Measurements from ENCODE around the gene AHDC1. TPM values are rescaled to one million over a fixed set of nuclear protein-coding genes. Genes with fewer than 3 reads are reported as not detected.

The AHDC1 gene
- polyA plus RNA-seq, 1 donor (not counting 4 experiments of a cell fraction or from before 2014, with no cell fraction given): 4.2 TPM

DNA sequence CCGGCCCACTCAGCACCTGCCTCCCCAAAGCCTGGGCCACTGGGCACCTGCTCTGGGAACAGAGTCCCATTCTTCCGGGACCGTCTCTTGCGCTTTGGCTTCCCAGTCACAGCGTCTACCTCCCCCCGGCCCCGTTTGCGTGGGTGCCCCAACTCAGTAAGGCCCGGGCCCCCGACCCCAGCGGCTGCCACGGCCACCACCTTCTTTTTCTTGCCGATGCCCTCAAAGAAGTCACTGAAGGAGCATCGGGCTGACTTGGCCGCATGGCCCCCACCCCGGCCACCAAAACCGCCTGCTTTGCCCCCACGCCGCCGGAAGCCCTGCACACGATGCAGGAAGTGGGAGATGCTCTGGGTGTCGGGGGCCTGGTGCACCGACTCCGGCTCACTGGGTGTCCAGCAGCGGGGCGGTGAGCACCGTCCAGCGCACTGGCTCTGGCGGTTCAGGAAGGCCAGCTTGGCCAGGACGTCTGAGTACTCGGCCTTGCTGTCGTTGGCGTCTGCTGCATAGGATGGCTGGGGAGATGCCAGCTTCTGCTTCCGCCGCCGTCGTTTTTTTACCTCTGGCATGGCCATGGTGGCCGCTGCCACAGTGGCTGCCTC is 54.0 kb downstream of the AHDC1 start:
- Histone ChIP-seq H3K27ac (ENCODE audit: control insufficient read depth, insufficient read depth, low read length) (no peak overlapping the region), H3K27me3 (ENCODE audit: control insufficient read depth, extremely low read depth, insufficient read depth, low read length) (no peaks in the 10 kb centered on the region), H4K20me1 (ENCODE audit: control insufficient read depth, extremely low read depth, insufficient read depth, low read length) (no peaks in the 10 kb centered on the region), H3K4me1 (ENCODE audit: control insufficient read depth, extremely low read depth, insufficient read depth, low read length) (no peaks in the 10 kb centered on the region), H3K9me3 (ENCODE audit: control insufficient read depth, low read depth, low read length) (no peaks in the 10 kb centered on the region), H3K9ac (ENCODE audit: control insufficient read depth, extremely low read depth, insufficient read depth, low read length) (no peak overlapping the region), H3K4me3 (ENCODE audit: control insufficient read depth in 2 of 3, extremely low read depth in 1 of 3, insufficient read depth in 2 of 3, low read depth in 1 of 3, low read length in 3 of 3) (no peak overlapping the region), H3K4me2 (ENCODE audit: control insufficient read depth, extremely low read depth, insufficient read depth, low read depth, low read length) (no peak overlapping the region), H3K9me1 (ENCODE audit: control insufficient read depth, extremely low read depth, insufficient read depth, low read length) (no peaks in the 10 kb centered on the region), H2AFZ (ENCODE audit: control insufficient read depth, low read length) (no peak overlapping the region), H3K36me3 (ENCODE audit: control insufficient read depth in 2 of 2, extremely low read depth in 1 of 2, insufficient read depth in 2 of 2, low read length in 2 of 2) (peaks cover 24 to 28% of the 10 kb centered on the region in 2 experiments), H3K79me2 (ENCODE audit: control insufficient read depth, insufficient read depth, low read length) (peaks cover 2% of the 10 kb centered on the region)
- no peak for TF ChIP-seq EZH2 (IDR thresholded peaks at IDR 0.05; ENCODE audit: low read length)
- TF ChIP-seq, protein P1, sequence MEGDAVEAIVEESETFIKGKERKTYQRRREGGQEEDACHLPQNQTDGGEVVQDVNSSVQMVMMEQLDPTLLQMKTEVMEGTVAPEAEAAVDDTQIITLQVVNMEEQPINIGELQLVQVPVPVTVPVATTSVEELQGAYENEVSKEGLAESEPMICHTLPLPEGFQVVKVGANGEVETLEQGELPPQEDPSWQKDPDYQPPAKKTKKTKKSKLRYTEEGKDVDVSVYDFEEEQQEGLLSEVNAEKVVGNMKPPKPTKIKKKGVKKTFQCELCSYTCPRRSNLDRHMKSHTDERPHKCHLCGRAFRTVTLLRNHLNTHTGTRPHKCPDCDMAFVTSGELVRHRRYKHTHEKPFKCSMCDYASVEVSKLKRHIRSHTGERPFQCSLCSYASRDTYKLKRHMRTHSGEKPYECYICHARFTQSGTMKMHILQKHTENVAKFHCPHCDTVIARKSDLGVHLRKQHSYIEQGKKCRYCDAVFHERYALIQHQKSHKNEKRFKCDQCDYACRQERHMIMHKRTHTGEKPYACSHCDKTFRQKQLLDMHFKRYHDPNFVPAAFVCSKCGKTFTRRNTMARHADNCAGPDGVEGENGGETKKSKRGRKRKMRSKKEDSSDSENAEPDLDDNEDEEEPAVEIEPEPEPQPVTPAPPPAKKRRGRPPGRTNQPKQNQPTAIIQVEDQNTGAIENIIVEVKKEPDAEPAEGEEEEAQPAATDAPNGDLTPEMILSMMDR (optimal IDR thresholded peaks at IDR 0.05 in 1 of 3, IDR thresholded peaks at IDR 0.05 in 1 of 3, conservative IDR thresholded peaks at IDR 0.05 in 1 of 3; ENCODE audit: extremely low read depth in 1 of 3, insufficient read depth in 2 of 3, low read length in 3 of 3): no peak
- no peak for DNase-seq (ENCODE audit: low read depth, low spot score)
- dilution Hi-C loops (cut with MboI; ENCODE audit: extremely low pct_ligation_motif_present, low sequenced_read_pairs): no loop called here
- no peak for FAIRE-seq

DNA sequence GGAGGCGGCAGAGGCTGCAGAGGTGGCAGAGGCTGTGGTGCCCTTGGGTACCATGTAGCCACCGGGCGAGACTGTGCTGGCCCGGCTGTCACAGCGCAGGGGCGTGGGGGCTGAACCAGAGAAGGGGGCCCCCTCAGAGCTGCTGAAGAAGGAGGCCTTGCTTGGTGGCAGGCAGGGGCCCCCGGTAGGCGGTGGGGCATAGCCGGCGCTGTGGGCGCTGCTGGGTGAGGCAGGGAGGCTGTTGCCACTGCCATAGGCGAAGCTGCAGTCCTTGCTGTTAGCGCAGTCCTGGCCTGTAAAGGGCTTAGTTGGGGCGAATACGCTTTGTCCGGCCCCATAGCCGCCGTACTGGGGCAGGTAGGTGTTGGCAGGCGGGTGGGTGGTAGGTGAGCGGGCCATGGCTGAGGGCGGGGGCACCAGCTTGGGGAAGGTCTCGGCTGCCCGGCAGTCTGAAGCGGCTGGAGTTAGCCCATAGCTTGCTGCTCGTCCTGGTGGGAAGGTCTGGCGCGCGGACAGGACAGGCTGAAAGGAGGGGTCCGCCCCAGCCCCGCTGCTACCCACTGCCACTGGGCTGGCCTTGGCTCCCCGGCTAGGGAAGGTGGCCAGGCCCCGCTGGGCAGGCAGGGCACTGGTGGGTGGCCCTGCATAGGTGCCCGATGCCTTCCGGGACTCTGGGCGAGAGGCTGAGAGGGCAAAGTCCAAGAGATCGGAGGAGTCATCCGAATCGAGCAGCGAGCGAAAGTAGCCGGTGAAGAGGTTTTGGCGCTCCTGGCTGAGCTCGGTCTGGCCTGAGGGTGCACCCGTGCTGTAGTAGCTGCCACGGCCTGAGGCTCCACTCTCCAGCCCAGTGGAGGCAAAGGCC is 54.9 kb downstream of the AHDC1 start:
- FAIRE-seq (no peak), DNase-seq (ENCODE audit: low read depth, low spot score) (no peak)
- Histone ChIP-seq H3K4me2 (ENCODE audit: control insufficient read depth, extremely low read depth, insufficient read depth, low read depth, low read length) (no peak overlapping the region), H3K9me3 (ENCODE audit: control insufficient read depth, low read depth, low read length) (no peaks in the 10 kb centered on the region), H3K9ac (ENCODE audit: control insufficient read depth, extremely low read depth, insufficient read depth, low read length) (no peak overlapping the region), H3K27me3 (ENCODE audit: control insufficient read depth, extremely low read depth, insufficient read depth, low read length) (no peaks in the 10 kb centered on the region), H3K27ac (ENCODE audit: control insufficient read depth, insufficient read depth, low read length) (no peak overlapping the region), H3K4me3 (ENCODE audit: control insufficient read depth in 2 of 3, extremely low read depth in 1 of 3, insufficient read depth in 2 of 3, low read depth in 1 of 3, low read length in 3 of 3) (no peak overlapping the region), H2AFZ (ENCODE audit: control insufficient read depth, low read length) (no peak overlapping the region), H3K9me1 (ENCODE audit: control insufficient read depth, extremely low read depth, insufficient read depth, low read length) (no peaks in the 10 kb centered on the region), H3K36me3 (ENCODE audit: control insufficient read depth in 2 of 2, extremely low read depth in 1 of 2, insufficient read depth in 2 of 2, low read length in 2 of 2) (peaks cover 25% of the 10 kb centered on the region in 2 experiments), H4K20me1 (ENCODE audit: control insufficient read depth, extremely low read depth, insufficient read depth, low read length) (no peaks in the 10 kb centered on the region), H3K4me1 (ENCODE audit: control insufficient read depth, extremely low read depth, insufficient read depth, low read length) (no peaks in the 10 kb centered on the region), H3K79me2 (ENCODE audit: control insufficient read depth, insufficient read depth, low read length) (peaks cover 2% of the 10 kb centered on the region)
- dilution Hi-C loops (cut with MboI; ENCODE audit: extremely low pct_ligation_motif_present, low sequenced_read_pairs): no loop called here
- TF ChIP-seq, protein P1 (optimal IDR thresholded peaks at IDR 0.05 in 1 of 3, IDR thresholded peaks at IDR 0.05 in 1 of 3, conservative IDR thresholded peaks at IDR 0.05 in 1 of 3; ENCODE audit: extremely low read depth in 1 of 3, insufficient read depth in 2 of 3, low read length in 3 of 3): no peak
- no peak for TF ChIP-seq EZH2 (IDR thresholded peaks at IDR 0.05; ENCODE audit: low read length)
